ENCODE data around the gene HS3ST4. TPM values are rescaled to one million over a fixed set of nuclear protein-coding genes. Genes with fewer than 3 reads are reported as not detected.

Gene HS3ST4
- total and polyA plus RNA-seq, 2 donors (not counting 3 experiments of a cell fraction or from before 2014, with no cell fraction given): not detected

- H3K9me3 ChIP-seq (replicated peaks; ENCODE audit: control insufficient read depth, insufficient read depth, low read length): peaks cover 3% of the 10 kb centered on the region
- dilution Hi-C loops (cut with MboI; ENCODE audit: extremely low pct_ligation_motif_present, low sequenced_read_pairs) (no loop called here), intact Hi-C loops (cut with micrococcal nuclease) (no loop called here)
- no peaks in the 10 kb centered on the region for H3K27me3 ChIP-seq (ENCODE audit: control insufficient read depth in 2 of 2, insufficient read depth in 2 of 2, low read length in 2 of 2)
- DNase-seq (ENCODE audit: low read depth, low spot score): no peak
- ChIA-PET POLR2A (no interaction called here), CTCF (no interaction called here)
- TF ChIP-seq EZH2 (IDR thresholded peaks at IDR 0.05; ENCODE audit: borderline replicate concordance, low read depth, low read length, severe bottlenecking): no peak
- TF ChIP-seq JUN (IDR thresholded peaks at IDR 0.05; ENCODE audit: borderline replicate concordance, insufficient read depth, insufficient read length, low read depth): no peak
- TF ChIP-seq GATA2 (IDR thresholded peaks at IDR 0.05; ENCODE audit: insufficient read depth, insufficient read length, low read depth, low read length): no peak
- TF ChIP-seq CTCF (IDR thresholded peaks at IDR 0.05; ENCODE audit: extremely low read depth in 1 of 2, insufficient read depth in 1 of 2, low read depth in 1 of 2, low read length in 2 of 2): no peak
- no peak for TF ChIP-seq POLR2AphosphoS5 (IDR thresholded peaks at IDR 0.05; ENCODE audit: insufficient read depth, low read depth, low read length)
- TF ChIP-seq POLR2A (IDR thresholded peaks at IDR 0.05; ENCODE audit: low read depth, low read length): no peak
- no peak for TF ChIP-seq MAX (IDR thresholded peaks at IDR 0.05; ENCODE audit: insufficient read depth, insufficient read length)
- TF ChIP-seq FOS (IDR thresholded peaks at IDR 0.05; ENCODE audit: borderline replicate concordance, insufficient read depth, low read length): no peak
- no peak for TF ChIP-seq MYC (IDR thresholded peaks at IDR 0.05; ENCODE audit: low read depth, low read length)
- H3K9ac ChIP-seq (replicated peaks; ENCODE audit: extremely low read depth, insufficient read depth, low read length): no peak overlapping the region
- no peak overlapping the region for H3K4me3 ChIP-seq (replicated peaks in 1 of 3; ENCODE audit: insufficient read depth in 1 of 3, low read depth in 1 of 3, low read length in 3 of 3)
- H3K27ac ChIP-seq (ENCODE audit: insufficient read depth, low read depth, low read length): no peak overlapping the region
- no peak for FAIRE-seq
- H3K79me2 ChIP-seq (ENCODE audit: control insufficient read depth, insufficient read depth, low read length): no peaks in the 10 kb centered on the region
- H3K36me3 ChIP-seq (ENCODE audit: control insufficient read depth in 2 of 2, extremely low read depth in 1 of 2, insufficient read depth in 2 of 2, low read length in 2 of 2): no peaks in the 10 kb centered on the region
- no TSS peak for BruUV-seq (replicated peaks)
- H3K4me1 ChIP-seq (ENCODE audit: control insufficient read depth, extremely low read depth, insufficient read depth, low read length): no peaks in the 10 kb centered on the region
- no peaks in the 10 kb centered on the region for H3K9me1 ChIP-seq (replicated peaks; ENCODE audit: control insufficient read depth, extremely low read depth, insufficient read depth, low read length)
- no peak overlapping the region for H3K4me2 ChIP-seq (ENCODE audit: insufficient read depth, low read length)
- no peak overlapping the region for H2AFZ ChIP-seq (ENCODE audit: low read depth, low read length)
- H4K20me1 ChIP-seq (replicated peaks; ENCODE audit: control insufficient read depth, extremely low read depth, insufficient read depth, low read length): no peaks in the 10 kb centered on the region
These were observed 219.2 kb downstream of the HS3ST4 start for GRCh38 chr16:25910971-25911370.

All from endothelial cell of umbilical vein (primary cell).